Keratinocyte (primary cell): ENCODE results near the gene PYDC1. TPM values are rescaled to one million over a fixed set of nuclear protein-coding genes. Genes with fewer than 3 reads are reported as not detected.

Experiments
- DNase-seq: peaks from one replicate; pipeline ENCODE4 v3.0.0-alpha.2; 2011; ENCODE audit warnings: low read depth, missing footprints, low spot score
- FAIRE-seq: peaks from 2 replicates; lab custom pipeline; 2011; peaks lifted over from hg19 to GRCh38; lab: Jason Lieb, UNC
- H2AFZ ChIP-seq: 2 replicates; pipeline ENCODE4 v1.6.0; 2012; ENCODE audit warnings: low read length, control low read depth, inconsistent platforms; ENCODE audit not compliant: control insufficient read depth
- H3K27ac ChIP-seq: 2 replicates; pipeline ENCODE4 v1.5.1; 2011; ENCODE audit warnings: low read length; ENCODE audit not compliant: control insufficient read depth, insufficient read depth
- H3K27me3 ChIP-seq: 3 replicates; pipeline ENCODE4 v1.6.0; 2011; ENCODE audit warnings: low read length; ENCODE audit not compliant: control insufficient read depth, insufficient read depth; ENCODE audit errors: extremely low read depth
- H3K36me3 ChIP-seq, 2 experiments: 2 replicates in 1 of 2; 3 replicates in 1 of 2; pipeline ENCODE4 v1.5.1; 2011; ENCODE audit warnings: low read length in 2 of 2, mild to moderate bottlenecking in 1 of 2; ENCODE audit not compliant: control insufficient read depth in 2 of 2, insufficient read depth in 2 of 2; ENCODE audit errors: extremely low read depth in 1 of 2
- H3K4me1 ChIP-seq: 3 replicates; pipeline ENCODE4 v1.5.1; 2011; ENCODE audit warnings: low read length; ENCODE audit not compliant: control insufficient read depth, insufficient read depth; ENCODE audit errors: extremely low read depth
- H3K4me2 ChIP-seq: 3 replicates; pipeline ENCODE4 v1.6.0; 2011; ENCODE audit warnings: low read depth, low read length; ENCODE audit not compliant: control insufficient read depth, insufficient read depth; ENCODE audit errors: extremely low read depth
- H3K4me3 ChIP-seq, 3 experiments: fragments of 200-600 bp in 1 of 3; sonication (generic) in 1 of 3; 2 replicates in 2 of 3; 3 replicates in 1 of 3; pipeline ENCODE4 v1.5.1; 2011 to 2016; ENCODE audit warnings: low read length in 3 of 3, mild to moderate bottlenecking in 3 of 3, control low read depth in 2 of 3, inconsistent platforms in 1 of 3, low read depth in 1 of 3, mixed read lengths in 1 of 3, mixed run types in 1 of 3, moderate library complexity in 1 of 3; ENCODE audit not compliant: control insufficient read depth in 2 of 3, insufficient read depth in 2 of 3; ENCODE audit errors: extremely low read depth in 1 of 3
- H3K79me2 ChIP-seq: 2 replicates; pipeline ENCODE4 v1.6.0; 2012; ENCODE audit warnings: low read length; ENCODE audit not compliant: control insufficient read depth, insufficient read depth
- H3K9ac ChIP-seq: 3 replicates; pipeline ENCODE4 v1.6.0; 2011; ENCODE audit warnings: low read length; ENCODE audit not compliant: control insufficient read depth, insufficient read depth; ENCODE audit errors: extremely low read depth
- H3K9me1 ChIP-seq: 3 replicates; pipeline ENCODE4 v1.6.0; 2011; ENCODE audit warnings: low read length; ENCODE audit not compliant: control insufficient read depth, insufficient read depth; ENCODE audit errors: extremely low read depth
- H3K9me3 ChIP-seq: 2 replicates; pipeline ENCODE4 v1.5.1; 2012; ENCODE audit warnings: low read depth, low read length; ENCODE audit not compliant: control insufficient read depth
- H4K20me1 ChIP-seq: 3 replicates; pipeline ENCODE4 v1.6.0; 2011; ENCODE audit warnings: low read length; ENCODE audit not compliant: control insufficient read depth, insufficient read depth; ENCODE audit errors: extremely low read depth
- EZH2 ChIP-seq: IDR thresholded peaks from one replicate; pipeline ENCODE4 v1.6.1; 2012; ENCODE audit warnings: inconsistent platforms, mild to moderate bottlenecking, low read length, moderate library complexity
- dilution Hi-C: fragments of 300-500 bp; cut with MboI; formaldehyde crosslinking; loops from one replicate; pipeline ENCODE4 v1.7.0; 2020; ENCODE audit warnings: low sequenced_read_pairs; ENCODE audit not compliant: extremely low pct_ligation_motif_present
- polyA plus RNA-seq, 5 experiments: library from polyadenylated mRNA; depleted of rRNA in 3 of 5; stranded (reverse) in 3 of 5; stranded (forward) in 1 of 5; unstranded in 1 of 5; fragments of >200 nt; gene quantifications; 1 replicate in 1 of 5; 2 replicates in 3 of 5; 3 replicates in 1 of 5; pipeline versions ENCODE4 v1.2.1 to v1.2.3, GENCODE V29; 2011 to 2012; ENCODE audit warnings: missing spikeins in 2 of 5, low read depth in 1 of 5, low replicate concordance in 1 of 5
- TF ChIP-seq, protein P1 (sequence below), 3 experiments: IDR thresholded peaks in 1 of 3; conservative IDR thresholded peaks in 1 of 3; optimal IDR thresholded peaks in 1 of 3; 2 replicates in 2 of 3; 3 replicates in 1 of 3; pipeline versions ENCODE3 to v1.5.1; 2011; ENCODE audit warnings: low read length in 3 of 3, mild to moderate bottlenecking in 3 of 3, moderate library complexity in 2 of 3, control low read depth in 1 of 3, inconsistent platforms in 1 of 3; ENCODE audit not compliant: insufficient read depth in 2 of 3; ENCODE audit errors: extremely low read depth in 1 of 3

PYDC1 gene
- polyA plus RNA-seq, 1 donor (not counting 4 experiments of a cell fraction or from before 2014, with no cell fraction given): not detected

GRCh38 chr16:31225193-31225592, 8.3 kb upstream of the PYDC1 start:
- H3K9me1 ChIP-seq: no peaks in the 10 kb centered on the region
- H3K4me2 ChIP-seq: no peak overlapping the region
- H3K27ac ChIP-seq: no peak overlapping the region
- no peak for DNase-seq
- H2AFZ ChIP-seq: no peak overlapping the region
- FAIRE-seq: no peak
- H3K4me3 ChIP-seq: no peak overlapping the region
- no peaks in the 10 kb centered on the region for H4K20me1 ChIP-seq
- H3K9ac ChIP-seq: no peak overlapping the region
- TF ChIP-seq, protein P1, sequence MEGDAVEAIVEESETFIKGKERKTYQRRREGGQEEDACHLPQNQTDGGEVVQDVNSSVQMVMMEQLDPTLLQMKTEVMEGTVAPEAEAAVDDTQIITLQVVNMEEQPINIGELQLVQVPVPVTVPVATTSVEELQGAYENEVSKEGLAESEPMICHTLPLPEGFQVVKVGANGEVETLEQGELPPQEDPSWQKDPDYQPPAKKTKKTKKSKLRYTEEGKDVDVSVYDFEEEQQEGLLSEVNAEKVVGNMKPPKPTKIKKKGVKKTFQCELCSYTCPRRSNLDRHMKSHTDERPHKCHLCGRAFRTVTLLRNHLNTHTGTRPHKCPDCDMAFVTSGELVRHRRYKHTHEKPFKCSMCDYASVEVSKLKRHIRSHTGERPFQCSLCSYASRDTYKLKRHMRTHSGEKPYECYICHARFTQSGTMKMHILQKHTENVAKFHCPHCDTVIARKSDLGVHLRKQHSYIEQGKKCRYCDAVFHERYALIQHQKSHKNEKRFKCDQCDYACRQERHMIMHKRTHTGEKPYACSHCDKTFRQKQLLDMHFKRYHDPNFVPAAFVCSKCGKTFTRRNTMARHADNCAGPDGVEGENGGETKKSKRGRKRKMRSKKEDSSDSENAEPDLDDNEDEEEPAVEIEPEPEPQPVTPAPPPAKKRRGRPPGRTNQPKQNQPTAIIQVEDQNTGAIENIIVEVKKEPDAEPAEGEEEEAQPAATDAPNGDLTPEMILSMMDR (optimal IDR thresholded peaks at IDR 0.05 in 1 of 3, IDR thresholded peaks at IDR 0.05 in 1 of 3, conservative IDR thresholded peaks at IDR 0.05 in 1 of 3; ENCODE audit: extremely low read depth in 1 of 3, insufficient read depth in 2 of 3, low read length in 3 of 3): no peak
- TF ChIP-seq EZH2: no peak
- H3K36me3 ChIP-seq: no peaks in the 10 kb centered on the region
- no peaks in the 10 kb centered on the region for H3K27me3 ChIP-seq
- H3K79me2 ChIP-seq: no peaks in the 10 kb centered on the region
- dilution Hi-C loops: no loop called here
- no peaks in the 10 kb centered on the region for H3K4me1 ChIP-seq
- no peaks in the 10 kb centered on the region for H3K9me3 ChIP-seq

DNA sequence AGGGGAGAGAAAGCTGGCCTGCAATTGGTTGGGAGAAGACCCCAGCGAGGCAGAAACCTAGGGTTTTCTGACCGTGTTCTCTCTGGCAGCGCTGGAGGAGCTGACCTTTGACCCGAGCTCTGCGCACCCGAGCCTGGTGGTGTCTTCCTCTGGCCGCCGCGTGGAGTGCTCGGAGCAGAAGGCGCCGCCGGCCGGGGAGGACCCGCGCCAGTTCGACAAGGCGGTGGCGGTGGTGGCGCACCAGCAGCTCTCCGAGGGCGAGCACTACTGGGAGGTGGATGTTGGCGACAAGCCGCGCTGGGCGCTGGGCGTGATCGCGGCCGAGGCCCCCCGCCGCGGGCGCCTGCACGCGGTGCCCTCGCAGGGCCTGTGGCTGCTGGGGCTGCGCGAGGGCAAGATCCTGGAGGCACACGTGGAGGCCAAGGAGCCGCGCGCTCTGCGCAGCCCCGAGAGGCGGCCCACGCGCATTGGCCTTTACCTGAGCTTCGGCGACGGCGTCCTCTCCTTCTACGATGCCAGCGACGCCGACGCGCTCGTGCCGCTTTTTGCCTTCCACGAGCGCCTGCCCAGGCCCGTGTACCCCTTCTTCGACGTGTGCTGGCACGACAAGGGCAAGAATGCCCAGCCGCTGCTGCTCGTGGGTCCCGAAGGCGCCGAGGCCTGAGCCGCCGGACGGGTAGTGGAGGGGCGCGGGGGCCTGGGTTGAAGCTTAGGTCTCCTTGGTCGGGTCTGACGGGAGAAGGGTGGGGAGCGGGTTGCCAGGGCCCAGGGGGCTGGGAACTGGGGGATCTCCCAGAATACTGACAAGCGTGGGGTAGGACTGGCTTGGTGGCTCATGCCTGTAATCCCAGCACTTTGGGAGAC, 7.4 kb upstream of the PYDC1 start:
- no peaks in the 10 kb centered on the region for H4K20me1 ChIP-seq
- H3K27me3 ChIP-seq: no peaks in the 10 kb centered on the region
- TF ChIP-seq, protein P1 (optimal IDR thresholded peaks at IDR 0.05 in 1 of 3, IDR thresholded peaks at IDR 0.05 in 1 of 3, conservative IDR thresholded peaks at IDR 0.05 in 1 of 3; ENCODE audit: extremely low read depth in 1 of 3, insufficient read depth in 2 of 3, low read length in 3 of 3): no peak
- no peak for TF ChIP-seq EZH2
- H3K4me2 ChIP-seq: no peak overlapping the region
- no peak overlapping the region for H3K9ac ChIP-seq
- no peaks in the 10 kb centered on the region for H3K4me1 ChIP-seq
- H3K4me3 ChIP-seq: no peak overlapping the region
- no peak overlapping the region for H2AFZ ChIP-seq
- H3K27ac ChIP-seq: no peak overlapping the region
- FAIRE-seq: no peak
- no peaks in the 10 kb centered on the region for H3K9me3 ChIP-seq
- dilution Hi-C loops: no loop called here
- H3K79me2 ChIP-seq: no peaks in the 10 kb centered on the region
- no peak for DNase-seq
- H3K9me1 ChIP-seq: no peaks in the 10 kb centered on the region
- H3K36me3 ChIP-seq: no peaks in the 10 kb centered on the region
